Measurements from ENCODE around the gene PDE9A.

Gene PDE9A

GRCh38 chr21:42753804-42754203, 100.4 kb downstream of the PDE9A start:
- H3K27me3 ChIP-seq (ENCODE audit: insufficient read depth, poor library complexity, severe bottlenecking): no peaks in the 10 kb centered on the region
- no peak for TF ChIP-seq GABPA (IDR thresholded peaks at IDR 0.05; ENCODE audit: low read depth)
- TF ChIP-seq, protein P1, sequence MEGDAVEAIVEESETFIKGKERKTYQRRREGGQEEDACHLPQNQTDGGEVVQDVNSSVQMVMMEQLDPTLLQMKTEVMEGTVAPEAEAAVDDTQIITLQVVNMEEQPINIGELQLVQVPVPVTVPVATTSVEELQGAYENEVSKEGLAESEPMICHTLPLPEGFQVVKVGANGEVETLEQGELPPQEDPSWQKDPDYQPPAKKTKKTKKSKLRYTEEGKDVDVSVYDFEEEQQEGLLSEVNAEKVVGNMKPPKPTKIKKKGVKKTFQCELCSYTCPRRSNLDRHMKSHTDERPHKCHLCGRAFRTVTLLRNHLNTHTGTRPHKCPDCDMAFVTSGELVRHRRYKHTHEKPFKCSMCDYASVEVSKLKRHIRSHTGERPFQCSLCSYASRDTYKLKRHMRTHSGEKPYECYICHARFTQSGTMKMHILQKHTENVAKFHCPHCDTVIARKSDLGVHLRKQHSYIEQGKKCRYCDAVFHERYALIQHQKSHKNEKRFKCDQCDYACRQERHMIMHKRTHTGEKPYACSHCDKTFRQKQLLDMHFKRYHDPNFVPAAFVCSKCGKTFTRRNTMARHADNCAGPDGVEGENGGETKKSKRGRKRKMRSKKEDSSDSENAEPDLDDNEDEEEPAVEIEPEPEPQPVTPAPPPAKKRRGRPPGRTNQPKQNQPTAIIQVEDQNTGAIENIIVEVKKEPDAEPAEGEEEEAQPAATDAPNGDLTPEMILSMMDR (IDR thresholded peaks at IDR 0.05; ENCODE audit: insufficient read depth, low read length): no peak
- TF ChIP-seq SPI1 (IDR thresholded peaks at IDR 0.05; ENCODE audit: borderline replicate concordance, low read depth): no peak
- no peak for TF ChIP-seq POLR2AphosphoS5 (IDR thresholded peaks at IDR 0.05; ENCODE audit: low read depth)
- TF ChIP-seq, protein P2, sequence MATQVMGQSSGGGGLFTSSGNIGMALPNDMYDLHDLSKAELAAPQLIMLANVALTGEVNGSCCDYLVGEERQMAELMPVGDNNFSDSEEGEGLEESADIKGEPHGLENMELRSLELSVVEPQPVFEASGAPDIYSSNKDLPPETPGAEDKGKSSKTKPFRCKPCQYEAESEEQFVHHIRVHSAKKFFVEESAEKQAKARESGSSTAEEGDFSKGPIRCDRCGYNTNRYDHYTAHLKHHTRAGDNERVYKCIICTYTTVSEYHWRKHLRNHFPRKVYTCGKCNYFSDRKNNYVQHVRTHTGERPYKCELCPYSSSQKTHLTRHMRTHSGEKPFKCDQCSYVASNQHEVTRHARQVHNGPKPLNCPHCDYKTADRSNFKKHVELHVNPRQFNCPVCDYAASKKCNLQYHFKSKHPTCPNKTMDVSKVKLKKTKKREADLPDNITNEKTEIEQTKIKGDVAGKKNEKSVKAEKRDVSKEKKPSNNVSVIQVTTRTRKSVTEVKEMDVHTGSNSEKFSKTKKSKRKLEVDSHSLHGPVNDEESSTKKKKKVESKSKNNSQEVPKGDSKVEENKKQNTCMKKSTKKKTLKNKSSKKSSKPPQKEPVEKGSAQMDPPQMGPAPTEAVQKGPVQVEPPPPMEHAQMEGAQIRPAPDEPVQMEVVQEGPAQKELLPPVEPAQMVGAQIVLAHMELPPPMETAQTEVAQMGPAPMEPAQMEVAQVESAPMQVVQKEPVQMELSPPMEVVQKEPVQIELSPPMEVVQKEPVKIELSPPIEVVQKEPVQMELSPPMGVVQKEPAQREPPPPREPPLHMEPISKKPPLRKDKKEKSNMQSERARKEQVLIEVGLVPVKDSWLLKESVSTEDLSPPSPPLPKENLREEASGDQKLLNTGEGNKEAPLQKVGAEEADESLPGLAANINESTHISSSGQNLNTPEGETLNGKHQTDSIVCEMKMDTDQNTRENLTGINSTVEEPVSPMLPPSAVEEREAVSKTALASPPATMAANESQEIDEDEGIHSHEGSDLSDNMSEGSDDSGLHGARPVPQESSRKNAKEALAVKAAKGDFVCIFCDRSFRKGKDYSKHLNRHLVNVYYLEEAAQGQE (IDR thresholded peaks at IDR 0.05; ENCODE audit: insufficient replicate concordance, low read depth): no peak
- DNase-seq (ENCODE audit: low read depth in 1 of 2, low spot score in 1 of 2): no peak
- no peak overlapping the region for H3K27ac ChIP-seq (replicated peaks)
- no peak overlapping the region for H3K4me3 ChIP-seq (replicated peaks; ENCODE audit: insufficient read depth, low read length)

DNA sequence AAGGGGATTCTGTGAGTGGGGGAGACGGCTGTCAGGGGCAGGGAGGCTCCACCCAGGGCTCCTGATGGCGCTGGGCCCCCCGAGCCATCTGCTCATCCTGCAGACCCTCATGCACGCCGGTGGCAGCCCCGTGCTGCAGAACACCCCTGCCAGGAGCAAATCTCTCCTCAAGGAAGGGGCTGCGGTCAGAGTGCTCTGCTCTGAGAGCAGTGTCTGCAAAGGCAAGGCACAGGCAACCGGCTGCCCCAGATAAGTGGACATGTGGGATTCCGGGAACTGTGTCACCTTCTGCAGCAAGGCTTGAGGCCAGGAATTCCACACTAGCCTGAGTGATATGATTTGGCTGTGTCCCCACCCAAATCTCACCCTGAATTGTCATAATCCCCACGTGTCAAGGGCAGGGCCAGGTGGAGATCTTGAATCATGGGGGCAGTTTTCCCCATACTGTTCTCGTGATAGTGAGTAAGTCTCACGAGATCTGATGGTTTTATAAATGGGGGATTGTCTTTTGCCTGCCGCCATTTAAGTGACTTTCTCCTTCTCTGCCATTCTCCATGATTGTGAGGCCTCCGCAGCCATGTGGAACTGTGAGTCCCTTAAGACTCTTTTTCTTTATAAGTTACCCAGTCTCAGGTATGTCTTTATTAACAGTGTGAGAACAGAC, 101.0 kb downstream of the PDE9A start:
- Histone ChIP-seq H3K27ac (replicated peaks) (no peak overlapping the region), H3K27me3 (ENCODE audit: insufficient read depth, poor library complexity, severe bottlenecking) (no peaks in the 10 kb centered on the region), H3K4me3 (replicated peaks; ENCODE audit: insufficient read depth, low read length) (no peak overlapping the region)
- TF ChIP-seq SPI1 (IDR thresholded peaks at IDR 0.05; ENCODE audit: borderline replicate concordance, low read depth) (no peak), GABPA (IDR thresholded peaks at IDR 0.05; ENCODE audit: low read depth) (no peak), POLR2AphosphoS5 (IDR thresholded peaks at IDR 0.05; ENCODE audit: low read depth) (no peak)
- TF ChIP-seq, protein P1 (IDR thresholded peaks at IDR 0.05; ENCODE audit: insufficient read depth, low read length): no peak
- TF ChIP-seq, protein P2 (IDR thresholded peaks at IDR 0.05; ENCODE audit: insufficient replicate concordance, low read depth): no peak
- DNase-seq (ENCODE audit: low read depth in 1 of 2, low spot score in 1 of 2): no peak

DNA sequence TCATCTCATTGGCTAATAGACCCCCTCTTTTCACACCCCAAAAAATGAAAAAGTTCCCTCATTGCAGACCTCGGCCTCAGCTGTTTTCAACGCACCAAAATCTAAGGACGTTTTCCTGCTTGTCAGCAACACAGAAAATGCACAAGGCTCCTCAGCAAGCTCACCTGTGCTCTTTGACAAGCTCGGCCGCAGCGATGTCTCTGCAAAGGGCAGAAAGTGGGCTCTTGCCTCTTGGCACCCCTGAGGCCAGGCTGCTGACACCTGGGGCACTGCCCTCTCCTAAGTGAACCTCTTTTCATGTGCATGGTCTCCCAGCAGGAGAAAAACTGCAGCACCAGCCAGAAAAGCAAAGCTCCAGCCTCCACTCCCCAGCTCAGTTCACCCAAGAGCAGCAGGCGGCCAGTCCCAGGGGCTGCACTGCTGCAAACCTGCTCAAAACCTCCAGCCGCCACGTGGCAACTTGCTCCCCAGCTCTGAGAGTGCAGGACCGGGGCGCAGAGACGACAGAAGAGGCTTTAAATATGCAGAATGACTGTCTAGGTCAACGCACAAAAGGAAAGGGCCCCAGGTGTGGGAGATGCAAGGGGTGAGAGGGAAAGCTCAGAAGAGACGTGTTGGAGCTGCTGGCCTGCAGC, 101.7 kb downstream of the PDE9A start:
- H3K27me3 ChIP-seq (ENCODE audit: insufficient read depth, poor library complexity, severe bottlenecking): no peaks in the 10 kb centered on the region
- H3K27ac ChIP-seq (replicated peaks): no peak overlapping the region
- no peak overlapping the region for H3K4me3 ChIP-seq (replicated peaks; ENCODE audit: insufficient read depth, low read length)
- DNase-seq (ENCODE audit: low read depth in 1 of 2, low spot score in 1 of 2): no peak
- TF ChIP-seq, protein P2 (IDR thresholded peaks at IDR 0.05; ENCODE audit: insufficient replicate concordance, low read depth): no peak
- TF ChIP-seq, protein P1 (IDR thresholded peaks at IDR 0.05; ENCODE audit: insufficient read depth, low read length): no peak
